Measurements from ENCODE around the gene TXNDC9.
"Not testable (repeated sequence)": the region's sequence is repeated elsewhere in the genome, so short reads cannot be mapped to it uniquely, and the experiment has no call there.

The TXNDC9 gene

GRCh38 chr2:99350194-99350593, 14.1 kb upstream of the TXNDC9 start:
- no peaks in the 10 kb centered on the region for H3K27me3 ChIP-seq (ENCODE audit: insufficient read depth, low read depth, severe bottlenecking)
- H3K9me3 ChIP-seq (ENCODE audit: severe bottlenecking): no peaks in the 10 kb centered on the region
- H3K36me3 ChIP-seq: no peaks in the 10 kb centered on the region; the same call in 1 of the 2 replicates
- TF ChIP-seq CTCF (IDR thresholded peaks at IDR 0.05; ENCODE audit: low read depth, low read length): no peak
- DNase-seq: no peak
- no peak overlapping the region for H3K27ac ChIP-seq
- H3K4me3 ChIP-seq (ENCODE audit: low read depth, low read length): no peak overlapping the region

GRCh38 chr2:99348173-99348572, 12.0 kb upstream of the TXNDC9 start:
- TF ChIP-seq CTCF (IDR thresholded peaks at IDR 0.05; ENCODE audit: low read depth, low read length): no peak
- no peak overlapping the region for H3K4me3 ChIP-seq (ENCODE audit: low read depth, low read length)
- H3K27me3 ChIP-seq (ENCODE audit: insufficient read depth, low read depth, severe bottlenecking): no peaks in the 10 kb centered on the region
- no peak for DNase-seq
- no peak overlapping the region for H3K27ac ChIP-seq
- no peaks in the 10 kb centered on the region; the same call in 1 of the 2 replicates for H3K36me3 ChIP-seq
- H3K9me3 ChIP-seq (ENCODE audit: severe bottlenecking): no peaks in the 10 kb centered on the region

- TF ChIP-seq CTCF (IDR thresholded peaks at IDR 0.05; ENCODE audit: low read depth, low read length): no peak
- Histone ChIP-seq H3K4me3 (ENCODE audit: low read depth, low read length) (no peak overlapping the region), H3K27ac (no peak overlapping the region), H3K9me3 (ENCODE audit: severe bottlenecking) (no peaks in the 10 kb centered on the region), H3K27me3 (ENCODE audit: insufficient read depth, low read depth, severe bottlenecking) (no peaks in the 10 kb centered on the region), H3K36me3 (no peaks in the 10 kb centered on the region)
- no peak for DNase-seq
Measured at GRCh38 chr2:99346218-99346617, 10.1 kb upstream of the TXNDC9 start.

- not testable (repeated sequence) for H3K4me3 ChIP-seq (ENCODE audit: low read depth, low read length); H3K9me3 ChIP-seq (ENCODE audit: severe bottlenecking); H3K27ac ChIP-seq; H3K27me3 ChIP-seq (ENCODE audit: insufficient read depth, low read depth, severe bottlenecking); H3K36me3 ChIP-seq; DNase-seq
Measured at GRCh38 chr2:99345446-99345845, 9.3 kb upstream of the TXNDC9 start.

- Histone ChIP-seq H3K27ac (no peak overlapping the region), H3K9me3 (ENCODE audit: severe bottlenecking) (no peaks in the 10 kb centered on the region), H3K36me3 (peaks cover 2% of the 10 kb centered on the region), H3K27me3 (ENCODE audit: insufficient read depth, low read depth, severe bottlenecking) (no peaks in the 10 kb centered on the region), H3K4me3 (ENCODE audit: low read depth, low read length) (no peak overlapping the region)
- TF ChIP-seq CTCF (IDR thresholded peaks at IDR 0.05; ENCODE audit: low read depth, low read length): no peak
- DNase-seq: no peak
Measured at GRCh38 chr2:99342536-99342935, 6.4 kb upstream of the TXNDC9 start.

- H3K4me3 ChIP-seq (ENCODE audit: low read depth, low read length): no peak overlapping the region
- TF ChIP-seq CTCF (IDR thresholded peaks at IDR 0.05; ENCODE audit: low read depth, low read length): no peak
- H3K27me3 ChIP-seq (ENCODE audit: insufficient read depth, low read depth, severe bottlenecking): no peaks in the 10 kb centered on the region
- no peak overlapping the region for H3K27ac ChIP-seq
- no peaks in the 10 kb centered on the region for H3K9me3 ChIP-seq (ENCODE audit: severe bottlenecking)
- H3K36me3 ChIP-seq: peaks cover 7% of the 10 kb centered on the region
- no peak for DNase-seq
Measured at GRCh38 chr2:99340669-99341236, 4.6 kb upstream of the TXNDC9 start.

Data from WERI-Rb-1 (cell line).